ENCODE data around the gene ROBO1.
"Not testable (repeated sequence)": the region's sequence is repeated elsewhere in the genome, so short reads cannot be mapped to it uniquely, and the experiment has no call there.

Gene ROBO1

GRCh38 chr3:79314544-79314943 lies 453.3 kb downstream of the ROBO1 start:
- DNase-seq (ENCODE audit: low read depth in 2 of 2) = no peak

- DNase-seq (ENCODE audit: low read depth in 2 of 2) = no peak
Observed at GRCh38 chr3:79310016-79310415, 457.8 kb downstream of the ROBO1 start.

- no peak for DNase-seq (ENCODE audit: low read depth in 2 of 2)
Observed at GRCh38 chr3:79306934-79307570, 460.7 kb downstream of the ROBO1 start.

- not testable (repeated sequence) for DNase-seq (ENCODE audit: low read depth in 2 of 2)
Observed at GRCh38 chr3:79299949-79300635, 467.7 kb downstream of the ROBO1 start.

- DNase-seq (ENCODE audit: low read depth in 2 of 2) = no peak
Observed at GRCh38 chr3:79297245-79297960, 470.4 kb downstream of the ROBO1 start.

GRCh38 chr3:79286882-79287281 lies 480.9 kb downstream of the ROBO1 start:
- no peak for DNase-seq (ENCODE audit: low read depth in 2 of 2)

- no peak for DNase-seq (ENCODE audit: low read depth in 2 of 2)
Observed at GRCh38 chr3:79285871-79286270, 481.9 kb downstream of the ROBO1 start.

GRCh38 chr3:79285380-79285779 lies 482.4 kb downstream of the ROBO1 start:
- DNase-seq (ENCODE audit: low read depth in 2 of 2) = no peak

- DNase-seq (ENCODE audit: low read depth in 2 of 2) = no peak
Observed at GRCh38 chr3:79284781-79285180, 483.0 kb downstream of the ROBO1 start.

GRCh38 chr3:79278681-79279080 lies 489.1 kb downstream of the ROBO1 start:
- DNase-seq (ENCODE audit: low read depth in 2 of 2) = no peak

GRCh38 chr3:79268422-79268821 lies 499.4 kb downstream of the ROBO1 start:
- no peak for DNase-seq (ENCODE audit: low read depth in 2 of 2)

GRCh38 chr3:79264892-79265291 lies 502.9 kb downstream of the ROBO1 start:
- no peak for DNase-seq (ENCODE audit: low read depth in 2 of 2)

- DNase-seq (ENCODE audit: low read depth in 2 of 2) = no peak
Observed at GRCh38 chr3:79263423-79263822, 504.4 kb downstream of the ROBO1 start.

- no peak for DNase-seq (ENCODE audit: low read depth in 2 of 2)
Observed at GRCh38 chr3:79258479-79258878, 509.3 kb downstream of the ROBO1 start.

GRCh38 chr3:79257791-79258190 lies 510.0 kb downstream of the ROBO1 start:
- DNase-seq (ENCODE audit: low read depth in 2 of 2) = no peak

GRCh38 chr3:79255702-79256101 lies 512.1 kb downstream of the ROBO1 start:
- no peak for DNase-seq (ENCODE audit: low read depth in 2 of 2)

- no peak for DNase-seq (ENCODE audit: low read depth in 2 of 2)
Observed at GRCh38 chr3:79255292-79255691, 512.5 kb downstream of the ROBO1 start.

GRCh38 chr3:79253704-79254103 lies 514.1 kb downstream of the ROBO1 start:
- no peak for DNase-seq (ENCODE audit: low read depth in 2 of 2)

GRCh38 chr3:79253271-79253670 lies 514.5 kb downstream of the ROBO1 start:
- no peak for DNase-seq (ENCODE audit: low read depth in 2 of 2)

- no peak for DNase-seq (ENCODE audit: low read depth in 2 of 2)
Observed at GRCh38 chr3:79250746-79251145, 517.1 kb downstream of the ROBO1 start.

- no peak for DNase-seq (ENCODE audit: low read depth in 2 of 2)
Observed at GRCh38 chr3:79249701-79250100, 518.1 kb downstream of the ROBO1 start.

GRCh38 chr3:79247725-79248043 lies 520.1 kb downstream of the ROBO1 start:
- DNase-seq (ENCODE audit: low read depth in 2 of 2) = no peak
